ENCODE data around the gene NAB1. TPM values are rescaled to one million over a fixed set of nuclear protein-coding genes. Genes with fewer than 3 reads are reported as not detected.

NAB1 gene
- total RNA-seq, result 10 to 100 TPM; 23.0 to 24.8 TPM

DNA sequence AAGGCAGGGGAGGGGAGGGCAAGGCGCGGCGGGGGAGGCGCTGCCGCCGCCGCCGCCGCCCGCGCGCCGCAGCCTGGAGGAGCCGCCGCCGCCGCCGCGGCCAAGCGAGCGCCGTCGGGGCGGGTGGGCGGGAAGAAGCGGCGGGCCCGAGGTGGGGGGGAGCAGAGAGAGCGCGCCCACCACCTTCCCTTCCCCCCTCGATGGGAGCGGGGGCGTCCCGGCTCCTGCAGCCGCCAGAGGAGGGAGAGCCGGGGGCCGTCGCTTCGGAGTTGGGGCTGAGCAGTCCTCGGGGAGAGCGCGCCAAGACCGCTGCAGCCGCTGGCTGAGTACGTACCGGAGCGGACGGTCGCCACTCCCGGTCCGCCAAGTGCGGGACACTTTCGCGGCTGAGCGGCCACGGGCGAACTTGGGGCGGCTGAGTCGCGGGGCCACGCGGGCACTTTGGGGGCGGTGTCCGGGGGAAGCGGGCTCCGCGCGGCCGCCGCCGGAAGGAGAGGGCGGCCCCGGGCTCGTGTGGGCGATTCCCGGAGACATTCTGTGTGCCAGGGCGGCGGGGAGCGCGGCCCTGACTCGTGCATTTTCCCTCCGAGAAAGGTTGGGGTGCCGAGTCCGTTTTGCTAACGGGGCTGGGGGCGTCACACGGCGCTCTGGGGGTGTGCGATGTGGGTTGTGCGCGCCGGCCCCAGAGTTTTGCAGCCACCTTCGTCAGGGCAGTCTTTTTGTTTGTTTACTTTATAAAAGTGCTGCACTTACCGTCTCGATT, at the start of gene NAB1:
Gene NAB1, plus strand, starts transcription at position 49 of the 763 bp plus-strand sequence. CDS start 10,094 bp downstream, outside the sequence.
- ATAC-seq (peak; percentile 58), DNase-seq (peak; percentile 67)
- Mint-ChIP-seq H3K27ac (peak within 1 kb of the TSS; percentile 91), H3K36me3 (ENCODE audit: low read depth) (no peaks in the 10 kb centered on the region), H3K4me1 (ENCODE audit: low read depth) (peaks cover 30% of the 10 kb centered on the region), H3K9me3 (no peaks in the 10 kb centered on the region), H3K27me3 (no peaks in the 10 kb centered on the region), H3K4me3 (peak within 1 kb of the TSS; percentile 88)
- no peak for TF ChIP-seq CTCF (IDR thresholded peaks at IDR 0.05)
- CTCF ChIA-PET, result interaction anchor here (1.7 to 4.3 kb wide), 2 partner anchors 11 to 31 kb away, joined by 8 to 26 read pairs; no protein-coding TSS in a partner anchor
- intact Hi-C loops (cut with micrococcal nuclease), result loop anchor here (2.0 kb wide), 1 partner anchor 74 kb away; no protein-coding TSS in a partner anchor
- POLR2A ChIA-PET, result interaction anchor here (0.9 to 1.5 kb wide), 6 partner anchors 26 to 115 kb away, joined by 3 to 8 read pairs (median 4); partner anchors contain the start of gene NEMP2

DNA sequence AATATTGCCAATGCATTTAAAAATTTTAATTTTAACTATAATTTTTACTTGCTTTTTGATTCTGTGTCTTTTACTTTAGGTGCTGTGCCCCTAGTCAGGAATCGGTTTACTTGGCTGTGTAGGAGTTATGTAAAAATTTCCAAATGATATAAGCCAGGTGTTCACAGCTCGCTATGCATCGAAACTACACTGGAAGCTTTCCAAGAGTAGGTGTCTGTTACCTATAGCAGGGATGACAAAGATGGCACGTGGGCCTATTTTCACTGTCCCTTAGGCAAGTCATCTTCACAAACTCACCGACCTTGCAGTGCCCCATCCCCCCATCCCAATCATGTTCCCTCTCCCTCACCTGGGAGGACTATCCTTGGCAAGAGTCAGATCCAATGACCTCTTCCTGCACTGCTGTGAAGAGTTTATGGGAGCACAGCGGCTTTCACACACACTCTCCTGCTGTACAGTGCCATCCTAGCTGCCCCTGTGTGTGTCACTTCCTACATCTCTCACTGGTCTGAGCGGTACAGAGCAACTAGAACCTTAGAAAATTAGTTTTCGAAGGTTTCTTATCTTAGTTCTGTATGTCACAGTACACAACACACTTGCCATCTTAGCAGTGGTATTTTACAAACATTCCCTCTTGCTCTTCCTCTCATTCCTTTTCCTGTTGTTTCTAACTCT, 49.2 kb upstream of the NAB1 start:
- POLR2A ChIA-PET, result no interaction called here

GRCh38 chr2:190600293-190601103, 48.4 kb upstream of the NAB1 start:
- H3K27ac Mint-ChIP-seq, result no peak overlapping the region
- H3K4me1 Mint-ChIP-seq (ENCODE audit: low read depth), result peaks cover 16% of the 10 kb centered on the region
- ChIA-PET POLR2A (no interaction called here), CTCF (no interaction called here)
- DNase-seq (no peak), ATAC-seq (no peak)
- intact Hi-C loops (cut with micrococcal nuclease), result no loop called here
- no peak for TF ChIP-seq CTCF (IDR thresholded peaks at IDR 0.05)
- H3K4me3 Mint-ChIP-seq, result no peak overlapping the region
- no peaks in the 10 kb centered on the region for H3K27me3 Mint-ChIP-seq
- no peaks in the 10 kb centered on the region for H3K36me3 Mint-ChIP-seq (ENCODE audit: low read depth)
- H3K9me3 Mint-ChIP-seq, result peaks cover 2% of the 10 kb centered on the region

More for the DNA sequence above, 49.2 kb upstream of the NAB1 start:
- no peak for TF ChIP-seq CTCF (IDR thresholded peaks at IDR 0.05)
- peaks cover 2% of the 10 kb centered on the region for H3K9me3 Mint-ChIP-seq
- H3K27me3 Mint-ChIP-seq, result no peaks in the 10 kb centered on the region
- CTCF ChIA-PET, result no interaction called here
- ATAC-seq (no peak), DNase-seq (no peak)
- H3K4me3 Mint-ChIP-seq, result no peak overlapping the region
- intact Hi-C loops (cut with micrococcal nuclease), result no loop called here
- H3K27ac Mint-ChIP-seq, result no peak overlapping the region
- peaks cover 16% of the 10 kb centered on the region for H3K4me1 Mint-ChIP-seq (ENCODE audit: low read depth)
- H3K36me3 Mint-ChIP-seq (ENCODE audit: low read depth), result no peaks in the 10 kb centered on the region

- H3K36me3 Mint-ChIP-seq (ENCODE audit: low read depth), result no peaks in the 10 kb centered on the region
- no peak overlapping the region for H3K4me3 Mint-ChIP-seq
- ChIA-PET POLR2A (no interaction called here), CTCF (interaction anchor here (1.1 kb wide), 1 partner anchor 19 kb away, joined by 3 read pairs; no protein-coding TSS in a partner anchor)
- peaks cover 16% of the 10 kb centered on the region for H3K4me1 Mint-ChIP-seq (ENCODE audit: low read depth)
- DNase-seq (no peak), ATAC-seq (no peak)
- H3K27ac Mint-ChIP-seq, result no peak overlapping the region
- no peaks in the 10 kb centered on the region for H3K27me3 Mint-ChIP-seq
- no peaks in the 10 kb centered on the region for H3K9me3 Mint-ChIP-seq
- no peak for TF ChIP-seq CTCF (IDR thresholded peaks at IDR 0.05)
- intact Hi-C loops (cut with micrococcal nuclease), result no loop called here
Observed at GRCh38 chr2:190603374-190603773, 45.5 kb upstream of the NAB1 start.

Data from activated CD8-positive, alpha-beta T cell treated with anti-CD3 and anti-CD28 coated beads for 36 hours (primary cell).